Forelimb muscle (tissue), 1 donor: Measurements from ENCODE around the gene SLC8A1. TPM values are rescaled to one million over a fixed set of nuclear protein-coding genes. Genes with fewer than 3 reads are reported as not detected.

Experiments used
- DNase-seq: peaks from one replicate; pipeline ENCODE4 v3.0.0-alpha.2; 2013; ENCODE audit warnings: low read depth
- polyA plus RNA-seq: library from polyadenylated mRNA; unstranded; fragments of 120-200 nt; gene quantifications from one replicate; pipeline ENCODE4 v1.2.1, GENCODE V29; 2013; ENCODE audit not compliant: insufficient read length

SLC8A1 gene
- polyA plus RNA-seq, 1 donor: 6.5 TPM

DNA sequence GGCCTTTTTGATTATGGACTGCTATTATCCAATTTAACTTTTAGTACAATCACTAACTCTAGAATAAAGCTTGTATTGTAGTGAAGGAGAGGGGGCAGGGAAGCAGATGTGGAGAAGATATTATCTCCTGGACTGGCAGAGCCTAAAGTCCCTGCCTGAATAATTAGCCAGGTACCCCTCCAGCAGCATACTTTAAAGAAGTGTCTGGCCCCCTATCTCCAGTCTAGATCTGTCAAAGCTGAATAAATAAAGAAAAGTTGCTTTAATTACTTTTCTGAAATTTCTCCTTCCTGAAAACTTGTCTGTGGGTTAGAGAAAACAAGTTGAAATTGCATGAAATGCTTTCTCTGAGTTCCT is 258.2 kb downstream of the SLC8A1 start:
- DNase-seq: no peak

DNA sequence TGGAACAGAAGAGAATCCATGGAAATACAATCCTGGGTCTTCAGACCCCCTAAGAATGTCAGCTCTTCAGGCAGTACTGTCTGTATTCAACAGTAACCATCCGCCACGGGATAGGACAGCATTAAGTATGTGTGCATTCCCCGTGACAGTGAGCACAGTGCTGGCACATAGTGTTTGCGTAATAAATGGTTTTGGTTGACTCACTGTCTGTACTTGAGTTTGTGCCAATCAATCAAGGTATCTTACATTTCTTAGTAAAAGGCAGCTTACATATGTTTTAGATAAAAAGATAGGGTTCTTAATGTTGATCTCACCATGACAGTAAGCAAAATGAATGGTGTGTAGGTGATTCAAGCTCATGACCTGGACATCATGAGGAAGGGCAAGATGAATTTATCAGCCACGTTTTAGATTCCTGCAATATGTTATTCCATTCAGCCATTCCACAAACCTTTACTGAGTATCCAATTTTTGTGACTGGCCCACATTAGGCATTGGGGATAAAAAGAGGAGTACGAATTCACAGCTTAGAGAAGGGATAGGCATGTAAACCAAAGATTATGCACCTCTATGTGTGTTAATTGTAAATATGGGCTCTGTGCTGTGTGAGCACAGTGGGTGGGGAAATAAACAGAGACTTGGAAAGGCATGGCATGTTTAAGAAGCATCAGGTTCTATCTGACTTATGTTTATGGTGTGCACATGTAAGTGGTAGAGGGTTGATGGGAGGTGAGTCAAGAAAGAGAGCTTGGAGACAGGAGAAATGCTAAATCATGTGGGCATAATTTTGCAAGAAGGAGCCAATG is 258.8 kb downstream of the SLC8A1 start:
- DNase-seq: no peak

DNA sequence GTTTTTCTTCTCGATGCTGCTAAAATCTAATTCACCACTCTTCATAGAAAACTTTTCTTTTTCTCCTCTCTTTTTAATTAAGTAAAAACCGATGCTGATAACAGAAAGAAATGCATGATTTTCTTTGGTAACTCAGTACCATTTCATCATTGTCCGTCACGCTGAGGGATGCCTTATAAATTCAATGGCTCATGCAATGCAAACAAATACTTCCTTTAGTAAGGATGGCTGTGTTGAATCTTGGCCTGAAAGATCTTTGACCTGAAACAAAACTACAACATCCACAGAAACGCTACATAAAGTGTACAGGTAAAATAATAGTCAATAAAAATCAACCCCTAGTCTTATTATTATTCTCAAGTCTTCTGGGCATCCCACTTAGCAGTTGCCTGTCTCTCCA is 261.4 kb downstream of the SLC8A1 start:
- DNase-seq: no peak

DNA sequence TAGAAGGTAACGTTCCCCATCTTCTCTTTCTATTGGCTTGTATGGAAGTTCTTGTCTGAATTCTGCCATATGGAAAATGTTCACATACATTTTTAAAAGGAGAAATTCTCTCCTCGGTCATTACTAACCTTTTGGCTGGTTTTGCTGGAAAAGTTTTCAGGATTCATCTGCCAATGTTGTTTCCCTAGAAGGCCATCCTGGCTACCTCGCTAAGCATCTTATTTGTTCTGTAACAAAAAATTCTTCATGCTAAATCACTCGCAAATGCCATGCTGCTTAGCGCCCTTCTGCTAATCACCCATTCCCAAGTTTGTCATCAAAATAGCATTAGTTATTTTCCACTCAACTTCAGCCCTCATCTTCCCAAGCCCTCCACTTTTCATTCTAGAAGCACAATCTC is 262.0 kb downstream of the SLC8A1 start:
- peak; percentile 68 for DNase-seq

DNA sequence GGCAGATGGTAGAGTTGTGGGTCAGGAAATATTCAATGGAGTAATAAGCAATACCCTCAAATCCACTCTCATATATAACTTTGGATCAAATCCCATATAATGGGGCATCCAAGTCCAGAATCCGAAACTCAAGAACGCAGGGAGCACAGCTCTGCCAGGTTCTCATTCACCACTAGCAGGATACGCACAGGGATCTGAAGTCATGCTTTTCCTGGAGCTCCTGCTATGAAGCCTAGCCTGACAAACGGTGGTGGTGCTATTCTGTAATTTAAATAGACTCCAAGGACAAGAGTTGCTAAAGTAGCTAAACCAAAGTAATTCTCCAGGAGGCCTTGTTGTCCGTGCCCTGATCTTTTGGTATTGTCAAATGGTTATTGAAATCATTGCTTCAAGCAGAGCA is 264.8 kb downstream of the SLC8A1 start:
- DNase-seq: no peak

DNA sequence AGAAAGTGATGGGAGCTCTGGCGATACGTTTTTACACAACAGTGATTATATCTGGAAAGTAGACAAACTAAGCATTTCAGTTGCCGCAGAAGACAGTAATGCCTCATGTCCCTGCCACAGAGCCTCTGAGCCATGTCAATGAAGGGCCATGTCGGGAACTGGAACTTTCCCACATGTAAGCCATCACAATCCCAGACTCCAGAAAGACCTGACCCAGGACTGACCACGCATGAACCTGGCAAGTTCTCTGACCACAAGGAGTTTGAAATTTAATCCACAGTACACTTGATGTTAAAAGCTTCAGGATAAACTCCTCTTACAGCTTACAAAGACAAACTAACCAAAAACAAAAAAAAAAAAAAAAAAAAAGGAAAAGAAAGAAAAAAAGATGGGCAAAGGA is 267.3 kb downstream of the SLC8A1 start:
- no peak for DNase-seq

DNA sequence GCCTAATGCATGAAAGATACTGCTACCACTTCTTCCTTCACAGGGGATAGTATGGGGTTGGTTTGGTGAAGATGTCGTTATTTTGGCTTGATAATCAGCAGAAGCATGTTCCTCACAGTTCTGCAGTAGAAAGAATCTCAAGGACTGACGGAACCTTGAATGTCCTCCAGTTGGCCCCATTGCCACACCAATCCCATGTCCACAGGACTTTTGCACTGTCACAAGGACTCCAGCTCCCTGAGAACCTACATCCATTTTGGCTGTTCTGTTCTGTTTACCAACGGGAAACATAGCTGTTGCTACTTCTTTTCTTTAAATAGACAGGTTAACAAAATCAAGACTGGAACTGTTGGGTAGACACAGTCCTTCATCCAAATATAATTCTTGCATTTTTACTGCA is 270.0 kb downstream of the SLC8A1 start:
- no peak for DNase-seq

DNA sequence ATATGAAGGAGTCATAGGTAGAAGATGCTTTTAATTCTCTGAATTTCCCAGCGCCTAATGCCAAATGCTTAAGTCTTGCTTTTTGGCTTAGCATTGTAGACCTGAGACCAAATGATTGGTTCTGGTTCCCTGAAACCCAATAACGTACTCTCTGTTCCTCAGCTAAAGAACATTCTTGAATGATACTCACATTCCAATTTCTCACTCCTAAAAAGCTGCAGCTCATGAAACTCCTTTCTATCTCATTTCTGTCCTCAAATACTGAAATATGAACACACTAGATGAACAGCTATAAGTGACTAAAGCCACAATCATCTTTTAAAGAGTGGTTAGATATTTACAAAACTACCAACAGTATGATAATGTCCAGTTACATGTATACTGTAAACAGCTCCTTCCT is 272.1 kb downstream of the SLC8A1 start:
- DNase-seq: no peak

DNA sequence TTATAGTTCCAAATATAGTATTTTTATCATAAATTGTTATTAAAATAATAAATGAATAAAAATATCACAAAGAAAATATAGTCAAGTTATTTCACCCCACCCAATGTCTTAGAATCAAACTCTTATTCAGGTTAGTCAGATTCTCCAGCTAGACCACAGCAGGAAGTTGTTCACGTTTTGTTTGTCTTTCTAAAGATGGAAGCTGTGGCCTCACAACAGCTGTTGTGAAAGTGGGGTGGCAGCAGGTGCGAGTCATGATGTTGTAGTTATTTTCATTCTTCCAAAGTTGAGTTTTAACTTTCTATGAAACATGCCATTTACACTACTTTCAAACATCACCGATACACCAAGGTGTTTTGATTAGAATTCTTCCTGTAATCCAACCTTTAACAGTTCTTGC is 272.9 kb downstream of the SLC8A1 start:
- no peak for DNase-seq

DNA sequence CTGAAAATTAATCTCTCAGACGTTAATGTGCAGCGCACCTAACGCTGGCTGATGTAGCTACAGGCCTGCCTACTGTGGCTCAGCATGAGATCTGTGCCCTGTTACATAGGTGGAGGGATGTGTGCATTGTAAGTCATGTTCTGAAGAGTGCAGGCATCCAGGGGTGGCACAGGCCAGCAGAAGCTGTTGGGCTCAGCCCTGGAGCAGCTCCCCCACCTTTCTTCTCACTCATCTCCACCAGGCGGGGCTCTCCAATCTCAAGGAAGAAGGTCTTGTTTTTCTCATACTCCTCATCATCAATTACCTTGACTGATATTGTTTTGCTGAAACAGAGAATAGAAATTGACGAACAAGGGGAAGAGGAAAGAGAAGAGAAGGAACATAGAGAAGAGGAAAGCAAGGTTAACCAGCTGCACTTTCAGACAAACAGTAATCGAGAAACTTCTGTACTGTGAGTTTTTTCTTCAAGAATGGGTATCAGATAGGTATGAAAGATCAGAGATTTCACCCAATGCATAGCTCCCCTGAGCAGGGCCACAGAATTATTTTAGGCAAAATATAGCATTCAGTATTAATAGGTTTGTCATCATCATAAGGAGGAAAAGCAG is 273.6 kb downstream of the SLC8A1 start:
- DNase-seq: no peak

DNA sequence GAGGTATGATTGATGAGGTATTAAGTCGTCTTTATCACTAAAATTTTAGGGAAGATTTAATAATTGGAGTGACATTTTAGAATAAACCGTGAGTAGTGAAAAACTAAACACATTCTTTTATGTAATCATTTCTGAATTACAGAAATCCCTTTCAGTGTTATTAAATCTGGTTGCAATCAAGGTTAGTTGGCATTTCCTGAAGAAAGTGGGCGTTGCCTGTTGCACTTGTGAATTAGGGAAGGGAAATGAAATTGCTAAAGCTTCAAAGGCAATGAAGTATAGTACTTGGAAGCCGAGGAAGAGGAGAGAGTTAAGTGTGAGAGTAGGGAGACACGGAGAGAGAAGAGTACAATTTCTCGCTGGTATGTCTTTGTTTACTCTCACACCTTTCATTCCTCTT is 274.5 kb downstream of the SLC8A1 start:
- no peak for DNase-seq

DNA sequence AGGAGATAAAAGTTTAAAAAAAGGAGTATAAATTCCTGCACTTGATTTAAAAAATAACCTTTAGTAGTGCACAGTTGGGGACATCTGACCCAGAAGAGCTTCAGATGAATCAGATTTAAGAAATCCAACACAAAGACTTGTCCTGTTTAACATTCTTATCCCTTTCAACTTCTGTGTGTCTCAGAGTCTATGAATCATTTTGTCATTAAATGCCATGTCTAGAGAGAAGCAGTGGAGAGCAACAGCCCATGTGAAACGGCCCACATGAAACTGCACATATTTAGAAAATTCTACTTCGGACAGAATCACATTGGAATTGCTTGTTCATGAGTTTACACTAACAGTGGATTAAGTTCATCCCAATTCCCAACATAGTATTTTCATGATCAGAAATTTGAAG is 278.6 kb downstream of the SLC8A1 start:
- DNase-seq: no peak

DNA sequence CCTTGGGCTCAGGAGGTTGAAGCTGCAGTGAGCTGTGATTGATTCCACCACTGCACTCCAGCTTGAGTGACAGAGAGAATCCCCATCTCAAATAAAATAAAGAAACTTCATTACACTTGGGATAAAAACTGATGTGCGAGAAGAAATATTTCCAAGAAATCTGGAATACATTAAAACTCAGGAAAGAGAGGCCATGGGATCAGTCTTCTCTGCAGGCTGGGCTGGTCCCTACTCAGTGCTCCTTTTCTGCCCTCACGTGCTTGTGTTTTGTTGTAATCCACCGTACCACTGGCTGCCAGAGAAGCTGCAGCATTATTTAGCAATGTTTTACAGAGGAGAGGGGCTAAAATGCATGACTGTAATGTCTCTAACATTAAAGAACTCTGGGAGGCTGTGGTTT is 282.0 kb downstream of the SLC8A1 start:
- no peak for DNase-seq

DNA sequence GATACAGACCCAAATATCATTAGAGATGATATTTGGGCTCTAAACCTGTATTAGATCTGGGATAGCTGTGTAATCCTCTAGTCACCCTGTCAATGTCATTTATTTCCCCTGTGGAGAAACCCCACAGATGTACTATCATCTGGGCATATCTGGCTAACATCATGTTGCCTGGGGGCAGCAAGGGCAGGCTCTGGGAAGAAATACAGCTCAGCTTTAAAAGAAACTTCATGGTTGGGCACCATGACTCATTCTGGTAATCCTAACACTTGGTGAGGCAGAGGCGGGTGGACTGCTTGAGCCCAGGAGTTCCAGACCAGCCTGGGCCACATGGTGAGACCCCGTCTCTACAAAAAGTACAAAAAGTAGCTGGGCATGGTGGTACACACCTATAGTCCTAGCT is 282.5 kb downstream of the SLC8A1 start:
- no peak for DNase-seq

DNA sequence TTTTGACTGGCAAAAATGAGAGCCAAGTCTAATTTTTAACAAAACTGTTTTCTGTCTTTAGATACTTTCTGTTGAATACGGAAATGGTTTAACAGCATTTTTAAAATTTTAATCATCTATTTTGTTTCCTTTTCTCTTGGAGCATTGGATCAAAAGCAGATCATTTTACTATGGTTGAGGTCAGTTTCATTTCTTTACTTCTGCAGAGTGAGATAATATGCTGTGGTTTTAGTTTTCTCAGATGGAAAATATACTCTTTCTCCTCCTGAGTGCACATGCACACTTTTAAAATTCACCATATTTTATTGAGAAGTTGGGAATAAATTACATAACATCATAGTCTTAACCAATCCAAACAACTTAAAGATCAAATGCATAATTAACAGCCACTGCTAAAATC is 283.3 kb downstream of the SLC8A1 start:
- DNase-seq: no peak

DNA sequence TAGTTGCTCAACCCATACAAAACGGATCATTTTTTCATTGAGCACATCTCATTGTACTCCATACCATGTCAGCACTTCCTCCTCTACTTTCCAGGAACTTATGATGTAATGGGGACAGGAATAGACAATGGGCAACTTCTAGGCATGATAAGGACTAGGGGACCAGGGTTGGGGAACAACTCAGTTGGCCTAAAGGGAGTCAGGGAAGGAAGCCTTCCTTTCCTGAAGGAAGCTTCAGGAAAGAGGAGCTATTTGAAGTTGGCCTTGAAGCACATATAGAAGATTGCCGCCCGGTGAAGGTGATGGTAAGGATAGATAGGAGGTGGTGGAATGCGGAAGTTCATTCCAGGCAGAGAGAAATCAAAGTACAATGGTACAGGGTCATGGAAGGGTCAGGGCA is 283.9 kb downstream of the SLC8A1 start:
- no peak for DNase-seq

DNA sequence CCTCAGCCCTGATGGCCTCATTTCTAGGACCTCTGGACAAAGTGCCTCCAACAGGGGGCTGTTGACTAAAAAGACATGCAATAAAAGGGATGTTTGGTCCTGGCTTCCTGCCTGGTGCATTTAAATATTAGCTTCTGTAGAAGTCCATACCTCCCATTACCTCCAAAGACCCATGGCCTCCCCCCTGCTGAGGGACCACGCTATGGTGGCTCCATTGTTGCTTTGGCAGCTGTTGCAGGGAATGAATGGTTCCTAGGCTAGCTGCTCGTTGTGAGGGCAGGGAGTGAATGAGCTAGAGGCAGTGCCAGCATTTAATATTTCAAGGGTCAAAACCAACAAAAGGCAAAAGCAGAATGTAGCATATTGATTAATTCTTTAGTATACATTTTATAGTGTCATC is 285.9 kb downstream of the SLC8A1 start:
- DNase-seq: no peak

DNA sequence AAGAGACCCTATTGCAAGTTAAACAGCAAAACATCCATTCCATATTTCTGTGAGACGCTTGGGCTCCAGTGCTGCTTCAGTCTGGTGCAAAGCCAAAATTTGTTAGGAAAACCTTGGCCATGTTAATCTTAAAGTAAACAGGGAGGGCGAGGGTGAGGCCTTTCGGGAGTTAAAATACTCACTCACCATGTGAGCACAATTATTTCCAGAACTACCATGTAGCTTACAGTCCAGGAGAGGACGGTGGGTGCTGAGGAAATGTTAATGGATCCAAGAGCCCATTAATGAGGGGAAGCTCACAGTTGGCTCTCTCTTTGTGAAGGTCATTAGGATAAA is 286.4 kb downstream of the SLC8A1 start:
- DNase-seq: no peak

DNA sequence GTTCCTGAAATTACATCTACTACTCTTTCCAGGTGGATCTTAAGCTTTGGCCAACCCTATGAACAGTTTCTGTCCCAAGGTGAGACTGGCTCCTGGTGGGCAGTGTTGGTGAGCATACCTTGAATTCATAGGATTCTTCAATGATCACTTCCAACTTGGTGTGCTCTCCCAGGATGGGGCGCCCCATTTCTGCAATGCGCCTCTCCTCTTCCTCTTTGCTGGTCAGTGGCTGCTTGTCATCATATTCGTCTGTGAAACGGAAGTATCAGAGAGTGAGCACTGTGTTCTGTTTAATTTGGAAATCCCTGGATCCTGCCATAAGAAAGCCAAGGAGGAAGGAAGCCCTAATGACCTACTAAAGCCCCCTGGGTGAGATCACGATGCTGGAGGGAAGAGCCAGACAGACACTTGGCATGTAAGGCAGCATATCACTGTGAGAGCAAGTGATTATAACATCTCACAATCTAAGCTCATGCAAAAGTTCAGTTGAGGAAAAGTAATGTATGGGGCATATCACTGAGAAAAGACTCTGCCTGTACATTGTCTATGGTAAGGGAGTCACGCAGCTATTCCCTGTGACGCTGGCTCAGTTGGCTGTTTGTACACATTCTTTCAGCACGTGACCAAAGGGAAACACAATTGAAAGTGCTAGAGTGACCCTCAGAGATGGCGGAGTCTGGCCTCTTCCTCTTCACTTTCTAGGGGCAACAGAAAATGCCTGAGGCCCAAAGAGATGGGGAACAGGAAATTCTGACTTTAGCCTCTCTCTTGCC is 287.0 kb downstream of the SLC8A1 start:
- peak; percentile 38 for DNase-seq

DNA sequence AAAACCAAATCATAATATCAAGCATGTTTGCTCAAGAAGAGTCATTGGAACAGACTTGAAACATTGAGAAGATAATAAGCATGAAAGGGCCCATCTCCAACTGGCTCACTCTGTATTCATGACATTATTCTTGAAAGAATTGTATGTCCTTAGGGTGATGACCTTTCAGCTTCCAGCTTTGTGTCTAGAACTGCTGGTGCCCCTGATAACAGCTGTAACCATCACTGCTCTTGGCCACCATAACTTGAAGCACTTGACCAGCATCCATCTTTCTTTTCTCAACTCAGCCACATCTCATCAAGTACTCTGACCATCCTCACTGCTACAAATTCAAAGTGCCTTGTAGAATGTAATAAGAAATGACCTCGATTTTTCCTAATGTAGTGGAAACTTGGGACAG is 289.9 kb downstream of the SLC8A1 start:
- no peak for DNase-seq

DNA sequence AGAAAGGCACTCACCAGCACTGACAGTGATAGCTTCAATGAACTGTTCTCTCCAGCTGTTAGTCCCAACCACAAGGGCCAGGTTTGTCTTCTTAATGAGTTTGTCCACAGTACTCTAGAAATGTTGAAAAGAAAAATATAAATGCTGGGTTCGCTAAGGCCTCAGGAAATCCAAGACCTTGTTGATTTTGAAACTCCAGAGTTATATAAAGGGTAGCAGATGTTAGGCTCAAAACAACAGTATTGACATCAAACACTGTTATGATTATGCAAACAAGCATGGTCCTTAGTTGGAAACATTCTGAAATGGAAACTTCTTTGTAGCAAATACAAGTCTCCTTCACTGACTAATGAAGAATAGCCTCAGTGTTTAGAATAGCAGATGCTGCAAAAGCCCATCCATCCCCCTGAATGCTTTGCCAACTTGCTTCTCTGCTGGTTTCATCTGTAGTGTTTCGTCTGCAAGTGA is 291.1 kb downstream of the SLC8A1 start:
- DNase-seq: no peak

DNA sequence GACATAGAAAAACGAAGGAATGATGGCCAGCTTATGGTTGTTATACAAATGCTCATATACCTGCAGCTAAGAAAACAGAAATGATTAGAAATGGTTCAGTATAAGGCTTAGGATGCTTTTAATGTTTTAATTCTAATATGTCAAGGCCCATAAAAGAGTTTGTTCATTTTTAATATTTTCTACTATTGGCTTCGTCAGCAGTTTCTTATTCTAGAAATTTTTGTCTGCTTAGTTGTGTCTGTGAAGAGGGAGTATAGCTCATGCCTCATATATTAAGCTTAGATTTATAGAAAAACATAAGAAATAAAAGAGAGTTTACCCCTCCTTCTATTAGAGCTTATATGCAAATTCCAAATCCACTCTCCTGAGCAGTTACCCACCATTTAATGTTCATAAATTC is 292.6 kb downstream of the SLC8A1 start:
- no peak for DNase-seq

DNA sequence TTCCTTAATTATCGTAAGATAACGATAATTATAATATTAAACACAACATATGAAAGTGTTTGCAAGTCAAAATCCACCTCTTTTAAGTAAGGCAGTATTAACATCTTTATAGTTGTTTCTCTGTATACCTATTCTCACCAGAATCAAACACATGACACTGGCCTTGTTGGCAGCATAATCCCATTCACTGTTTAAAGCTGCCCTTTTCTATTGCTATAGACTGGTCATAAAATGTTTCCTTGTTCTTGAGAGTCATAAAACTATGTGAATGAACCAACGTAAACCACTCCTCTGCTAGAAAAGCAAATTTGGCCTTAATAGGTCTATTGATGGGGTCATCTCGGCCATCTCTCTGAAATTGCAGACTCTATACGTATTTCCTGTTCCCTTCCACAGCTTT is 293.1 kb downstream of the SLC8A1 start:
- no peak for DNase-seq
